Measurements from ENCODE around the gene PARD3B. TPM values are rescaled to one million over a fixed set of nuclear protein-coding genes. Genes with fewer than 3 reads are reported as not detected.

Gene PARD3B
- total RNA-seq, 1 experiment from 2014 or later = 10.1 TPM

GRCh38 chr2:204505946-204506345, 39.3 kb upstream of the PARD3B start:
- intact Hi-C loops (cut with micrococcal nuclease; ENCODE audit: unreplicated experiment) = no loop called here
- no peaks in the 10 kb centered on the region for H3K36me3 Mint-ChIP-seq (ENCODE audit: insufficient read depth, unreplicated experiment)
- no peaks in the 10 kb centered on the region for H3K9me3 Mint-ChIP-seq (ENCODE audit: low read depth, unreplicated experiment)
- no peak for DNase-seq
- BruUV-seq (replicated peaks) = no TSS peak
- H3K4me3 Mint-ChIP-seq (ENCODE audit: low read depth, unreplicated experiment) = no peak overlapping the region
- H3K27me3 Mint-ChIP-seq (ENCODE audit: unreplicated experiment) = no peaks in the 10 kb centered on the region
- H3K27ac Mint-ChIP-seq (ENCODE audit: unreplicated experiment) = no peak overlapping the region
- TF ChIP-seq CTCF (IDR thresholded peaks at IDR 0.05; ENCODE audit: unreplicated experiment) = no peak
- no peaks in the 10 kb centered on the region for H3K4me1 Mint-ChIP-seq (ENCODE audit: low read depth, unreplicated experiment)
- CTCF ChIA-PET = interaction anchor here (1.1 kb wide), 1 partner anchor 72 kb away, joined by 3 read pairs; no protein-coding TSS in a partner anchor

GRCh38 chr2:204507636-204508035, 37.6 kb upstream of the PARD3B start:
- CTCF ChIA-PET = interaction anchor here (1.0 kb wide), 1 partner anchor 38 kb away, joined by 3 read pairs; the partner anchor contains the start of gene PARD3B
- no peaks in the 10 kb centered on the region for H3K27me3 Mint-ChIP-seq (ENCODE audit: unreplicated experiment)
- no peak overlapping the region for H3K4me3 Mint-ChIP-seq (ENCODE audit: low read depth, unreplicated experiment)
- DNase-seq = no peak
- no peaks in the 10 kb centered on the region for H3K9me3 Mint-ChIP-seq (ENCODE audit: low read depth, unreplicated experiment)
- no peaks in the 10 kb centered on the region for H3K36me3 Mint-ChIP-seq (ENCODE audit: insufficient read depth, unreplicated experiment)
- no peak overlapping the region for H3K27ac Mint-ChIP-seq (ENCODE audit: unreplicated experiment)
- intact Hi-C loops (cut with micrococcal nuclease; ENCODE audit: unreplicated experiment) = no loop called here
- no peaks in the 10 kb centered on the region for H3K4me1 Mint-ChIP-seq (ENCODE audit: low read depth, unreplicated experiment)
- BruUV-seq (replicated peaks) = no TSS peak
- TF ChIP-seq CTCF (IDR thresholded peaks at IDR 0.05; ENCODE audit: unreplicated experiment) = no peak

- Mint-ChIP-seq H3K4me1 (ENCODE audit: low read depth, unreplicated experiment) (no peaks in the 10 kb centered on the region), H3K27ac (ENCODE audit: unreplicated experiment) (no peak overlapping the region), H3K27me3 (ENCODE audit: unreplicated experiment) (no peaks in the 10 kb centered on the region), H3K4me3 (ENCODE audit: low read depth, unreplicated experiment) (no peak overlapping the region), H3K9me3 (ENCODE audit: low read depth, unreplicated experiment) (no peaks in the 10 kb centered on the region), H3K36me3 (ENCODE audit: insufficient read depth, unreplicated experiment) (no peaks in the 10 kb centered on the region)
- no peak for DNase-seq
- no peak for TF ChIP-seq CTCF (IDR thresholded peaks at IDR 0.05; ENCODE audit: unreplicated experiment)
- intact Hi-C loops (cut with micrococcal nuclease; ENCODE audit: unreplicated experiment) = no loop called here
- CTCF ChIA-PET = no interaction called here
- no TSS peak for BruUV-seq (replicated peaks)
Observed at GRCh38 chr2:204510709-204511420, 34.4 kb upstream of the PARD3B start.

GRCh38 chr2:204514439-204514838, 30.8 kb upstream of the PARD3B start:
- peaks cover 2% of the 10 kb centered on the region for H3K9me3 Mint-ChIP-seq (ENCODE audit: low read depth, unreplicated experiment)
- H3K4me1 Mint-ChIP-seq (ENCODE audit: low read depth, unreplicated experiment) = no peaks in the 10 kb centered on the region
- no TSS peak for BruUV-seq (replicated peaks)
- peaks cover under 1% of the 10 kb centered on the region for H3K27me3 Mint-ChIP-seq (ENCODE audit: unreplicated experiment)
- TF ChIP-seq CTCF (IDR thresholded peaks at IDR 0.05; ENCODE audit: unreplicated experiment) = no peak
- intact Hi-C loops (cut with micrococcal nuclease; ENCODE audit: unreplicated experiment) = no loop called here
- no peaks in the 10 kb centered on the region for H3K36me3 Mint-ChIP-seq (ENCODE audit: insufficient read depth, unreplicated experiment)
- no peak for DNase-seq
- H3K27ac Mint-ChIP-seq (ENCODE audit: unreplicated experiment) = no peak overlapping the region
- CTCF ChIA-PET = no interaction called here
- H3K4me3 Mint-ChIP-seq (ENCODE audit: low read depth, unreplicated experiment) = no peak overlapping the region
